ENCODE data around the gene BLOC1S2. TPM values are rescaled to one million over a fixed set of nuclear protein-coding genes. Genes with fewer than 3 reads are reported as not detected.
"Not testable (repeated sequence)": the region's sequence is repeated elsewhere in the genome, so short reads cannot be mapped to it uniquely, and the experiment has no call there.

The BLOC1S2 gene
- polyA plus RNA-seq, 2 donors, result 51.2 to 58.2 TPM

DNA sequence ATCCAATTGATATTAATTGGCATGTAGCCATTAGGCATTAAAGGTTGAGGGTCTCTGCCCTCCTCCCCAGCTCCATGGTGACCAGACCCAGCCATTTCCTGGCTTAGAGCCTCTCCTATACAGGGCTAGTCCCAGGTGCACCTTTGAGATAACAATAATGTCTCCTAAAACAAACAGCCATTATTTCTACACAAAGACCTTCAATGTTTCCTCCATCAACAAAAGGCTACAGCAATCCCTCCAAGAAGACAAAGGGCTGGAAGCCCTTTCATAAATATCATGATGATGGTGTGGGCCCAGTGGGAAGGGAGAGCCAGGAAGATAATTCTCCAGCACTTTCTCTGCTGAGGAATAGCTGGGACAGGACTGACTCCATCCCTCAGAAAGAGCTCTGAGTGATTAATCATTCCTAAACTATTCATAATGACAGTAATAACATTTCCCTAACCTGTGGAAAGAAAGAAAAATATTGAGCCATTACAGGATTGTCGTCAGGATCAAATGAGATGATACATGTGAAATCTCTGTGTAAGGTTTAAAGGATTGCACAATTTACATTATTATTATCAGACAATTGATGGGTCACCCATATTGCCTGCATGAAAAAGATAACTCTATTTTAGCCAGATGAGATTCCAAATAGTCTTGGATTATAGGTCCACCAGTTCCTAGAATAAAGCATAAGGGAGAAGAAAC lies 33.4 kb upstream of the BLOC1S2 start:
- H3K27me3 ChIP-seq (ENCODE audit: control insufficient read depth in 1 of 2, insufficient read depth in 2 of 2, low read length in 2 of 2), result no peaks in the 10 kb centered on the region

DNA sequence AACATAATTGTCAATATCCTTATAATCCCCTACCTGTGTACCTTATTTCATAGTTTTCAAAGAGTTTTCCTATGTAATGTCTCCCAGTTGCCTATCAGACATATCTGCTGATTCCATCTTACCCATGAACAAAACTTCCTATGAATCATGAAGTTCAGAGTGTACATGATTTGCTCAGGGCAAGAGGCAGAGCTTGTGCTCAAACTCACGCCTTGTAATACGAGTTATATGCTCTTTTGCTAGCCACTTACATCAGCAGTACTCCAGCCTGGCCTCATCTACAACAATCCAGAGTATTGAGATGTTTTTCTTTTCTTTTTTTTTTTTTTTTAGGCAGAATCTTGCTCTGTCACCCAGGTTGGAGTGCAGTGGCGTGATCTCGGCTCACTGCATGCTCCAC lies 31.7 kb upstream of the BLOC1S2 start:
- no peaks in the 10 kb centered on the region for H3K27me3 ChIP-seq (ENCODE audit: control insufficient read depth in 1 of 2, insufficient read depth in 2 of 2, low read length in 2 of 2)
- 79 to 82% methylated on average over 4 of the region's 4 CpGs for WGBS, 2 donors

More for the DNA sequence above, 33.4 kb upstream of the BLOC1S2 start:
- WGBS, 2 donors, result 38 to 46% methylated on average over 1 of the region's 1 CpG
- H3K4me1 ChIP-seq (ENCODE audit: control insufficient read depth in 2 of 2, insufficient read depth in 2 of 2, low read length in 1 of 2), result no peaks in the 10 kb centered on the region
- no peak overlapping the region for H3K4me3 ChIP-seq (ENCODE audit: low read depth in 1 of 2, low read length in 2 of 2)
- H3K27ac ChIP-seq (ENCODE audit: low read depth in 2 of 2, low read length in 1 of 2), result no peak overlapping the region
- H3K9me3 ChIP-seq (ENCODE audit: control insufficient read depth in 2 of 2, insufficient read depth in 1 of 2, low read depth in 1 of 2, low read length in 1 of 2), result no peaks in the 10 kb centered on the region
- H3K36me3 ChIP-seq (ENCODE audit: control insufficient read depth in 2 of 2, insufficient read depth in 2 of 2, low read length in 1 of 2), result no peaks in the 10 kb centered on the region

GRCh38 chr10:100315615-100316014 lies 29.1 kb upstream of the BLOC1S2 start:
- Histone ChIP-seq H3K27me3 (ENCODE audit: control insufficient read depth in 1 of 2, insufficient read depth in 2 of 2, low read length in 2 of 2) (no peaks in the 10 kb centered on the region), H3K4me1 (ENCODE audit: control insufficient read depth in 2 of 2, insufficient read depth in 2 of 2, low read length in 1 of 2) (no peaks in the 10 kb centered on the region)

More for the DNA sequence above, 31.7 kb upstream of the BLOC1S2 start:
- Histone ChIP-seq H3K4me1 (ENCODE audit: control insufficient read depth in 2 of 2, insufficient read depth in 2 of 2, low read length in 1 of 2) (no peaks in the 10 kb centered on the region), H3K36me3 (ENCODE audit: control insufficient read depth in 2 of 2, insufficient read depth in 2 of 2, low read length in 1 of 2) (no peaks in the 10 kb centered on the region), H3K4me3 (ENCODE audit: low read depth in 1 of 2, low read length in 2 of 2) (no peak overlapping the region), H3K27ac (ENCODE audit: low read depth in 2 of 2, low read length in 1 of 2) (no peak overlapping the region), H3K9me3 (ENCODE audit: control insufficient read depth in 2 of 2, insufficient read depth in 1 of 2, low read depth in 1 of 2, low read length in 1 of 2) (no peaks in the 10 kb centered on the region)

DNA sequence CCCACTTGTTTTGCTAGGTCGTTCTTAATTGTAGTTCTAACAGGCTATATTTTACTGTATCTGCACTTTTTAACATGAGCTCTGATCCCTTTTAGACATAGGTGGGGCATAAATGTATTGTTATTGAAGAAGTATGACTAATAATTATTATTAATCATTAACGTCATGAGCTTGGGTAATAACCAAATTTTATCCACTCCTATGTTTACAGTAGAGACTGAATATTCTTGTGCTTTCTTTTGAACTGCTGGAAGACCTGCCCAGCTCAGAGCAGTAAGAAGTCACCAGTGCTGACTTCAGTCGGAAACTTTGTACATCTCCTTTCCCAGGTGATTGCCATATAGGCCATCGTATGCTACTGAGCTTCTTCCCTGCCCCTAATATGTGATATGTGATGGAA lies 24.8 kb upstream of the BLOC1S2 start:
- peak overlapping the region; percentile 89 to 94 for H3K27ac ChIP-seq (ENCODE audit: low read depth in 2 of 2, low read length in 1 of 2)
- H3K4me3 ChIP-seq (ENCODE audit: low read depth in 1 of 2, low read length in 2 of 2), result no peak overlapping the region
- H3K36me3 ChIP-seq (ENCODE audit: control insufficient read depth in 2 of 2, insufficient read depth in 2 of 2, low read length in 1 of 2), result no peaks in the 10 kb centered on the region
- H3K27me3 ChIP-seq (ENCODE audit: control insufficient read depth in 1 of 2, insufficient read depth in 2 of 2, low read length in 2 of 2), result no peaks in the 10 kb centered on the region
- no peaks in the 10 kb centered on the region for H3K4me1 ChIP-seq (ENCODE audit: control insufficient read depth in 2 of 2, insufficient read depth in 2 of 2, low read length in 1 of 2)
- H3K9me3 ChIP-seq (ENCODE audit: control insufficient read depth in 2 of 2, insufficient read depth in 1 of 2, low read depth in 1 of 2, low read length in 1 of 2), result no peaks in the 10 kb centered on the region
- WGBS, 2 donors, result 42 to 54% methylated on average over 4 of the region's 4 CpGs

More at GRCh38 chr10:100315615-100316014, 29.1 kb upstream of the BLOC1S2 start:
- Histone ChIP-seq H3K9me3 (ENCODE audit: control insufficient read depth in 2 of 2, insufficient read depth in 1 of 2, low read depth in 1 of 2, low read length in 1 of 2) (no peaks in the 10 kb centered on the region), H3K4me3 (ENCODE audit: low read depth in 1 of 2, low read length in 2 of 2) (no peak overlapping the region), H3K36me3 (ENCODE audit: control insufficient read depth in 2 of 2, insufficient read depth in 2 of 2, low read length in 1 of 2) (no peaks in the 10 kb centered on the region), H3K27ac (ENCODE audit: low read depth in 2 of 2, low read length in 1 of 2) (no peak overlapping the region)
- WGBS, 2 donors, result 68 to 87% methylated on average over 4 of the region's 4 CpGs

- no peaks in the 10 kb centered on the region for H3K36me3 ChIP-seq (ENCODE audit: control insufficient read depth in 2 of 2, insufficient read depth in 2 of 2, low read length in 1 of 2)
- H3K27ac ChIP-seq (ENCODE audit: low read depth in 2 of 2, low read length in 1 of 2), result peak overlapping the region; percentile 45 to 81
- H3K4me1 ChIP-seq (ENCODE audit: control insufficient read depth in 2 of 2, insufficient read depth in 2 of 2, low read length in 1 of 2), result no peaks in the 10 kb centered on the region
- WGBS, 2 donors, result 77 to 80% methylated on average over 3 of the region's 3 CpGs
- no peaks in the 10 kb centered on the region for H3K27me3 ChIP-seq (ENCODE audit: control insufficient read depth in 1 of 2, insufficient read depth in 2 of 2, low read length in 2 of 2)
- no peak overlapping the region for H3K4me3 ChIP-seq (ENCODE audit: low read depth in 1 of 2, low read length in 2 of 2)
- H3K9me3 ChIP-seq (ENCODE audit: control insufficient read depth in 2 of 2, insufficient read depth in 1 of 2, low read depth in 1 of 2, low read length in 1 of 2), result no peaks in the 10 kb centered on the region
Measured at GRCh38 chr10:100307684-100308083, 21.2 kb upstream of the BLOC1S2 start.

DNA sequence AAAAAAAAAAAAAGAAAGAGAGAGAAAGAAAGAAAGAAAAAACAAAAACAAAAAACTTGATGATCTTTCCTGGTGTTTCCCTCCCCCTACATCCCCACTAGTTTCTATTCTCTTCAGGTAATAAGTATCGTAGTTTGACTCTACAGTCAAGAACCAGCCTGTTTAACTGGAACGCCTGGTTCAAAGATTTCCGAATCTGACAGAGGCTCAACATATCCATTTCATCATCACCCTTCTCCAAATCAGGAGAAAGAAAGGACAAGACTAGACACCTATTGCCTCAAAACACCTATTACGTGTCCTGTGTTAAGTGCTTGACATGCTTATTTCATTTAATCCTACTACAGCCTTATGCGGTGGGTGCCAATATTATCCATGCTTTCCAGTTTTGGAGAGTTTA lies 20.4 kb upstream of the BLOC1S2 start:
- 60 to 76% methylated on average over 5 of the region's 5 CpGs for WGBS, 2 donors
- Histone ChIP-seq H3K36me3 (ENCODE audit: control insufficient read depth in 2 of 2, insufficient read depth in 2 of 2, low read length in 1 of 2) (no peaks in the 10 kb centered on the region), H3K27me3 (ENCODE audit: control insufficient read depth in 1 of 2, insufficient read depth in 2 of 2, low read length in 2 of 2) (no peaks in the 10 kb centered on the region), H3K9me3 (ENCODE audit: control insufficient read depth in 2 of 2, insufficient read depth in 1 of 2, low read depth in 1 of 2, low read length in 1 of 2) (no peaks in the 10 kb centered on the region), H3K27ac (ENCODE audit: low read depth in 2 of 2, low read length in 1 of 2) (peak overlapping the region; percentile 83 to 92), H3K4me3 (ENCODE audit: low read depth in 1 of 2, low read length in 2 of 2) (no peak overlapping the region), H3K4me1 (ENCODE audit: control insufficient read depth in 2 of 2, insufficient read depth in 2 of 2, low read length in 1 of 2) (no peaks in the 10 kb centered on the region)

- no peak overlapping the region for H3K4me3 ChIP-seq (ENCODE audit: low read depth in 1 of 2, low read length in 2 of 2)
- no peaks in the 10 kb centered on the region for H3K9me3 ChIP-seq (ENCODE audit: control insufficient read depth in 2 of 2, insufficient read depth in 1 of 2, low read depth in 1 of 2, low read length in 1 of 2)
- WGBS, 2 donors, result 83 to 89% methylated on average over 3 of the region's 3 CpGs
- no peaks in the 10 kb centered on the region for H3K27me3 ChIP-seq (ENCODE audit: control insufficient read depth in 1 of 2, insufficient read depth in 2 of 2, low read length in 2 of 2)
- H3K27ac ChIP-seq (ENCODE audit: low read depth in 2 of 2, low read length in 1 of 2), result no peak overlapping the region
- no peaks in the 10 kb centered on the region for H3K4me1 ChIP-seq (ENCODE audit: control insufficient read depth in 2 of 2, insufficient read depth in 2 of 2, low read length in 1 of 2)
- H3K36me3 ChIP-seq (ENCODE audit: control insufficient read depth in 2 of 2, insufficient read depth in 2 of 2, low read length in 1 of 2), result no peaks in the 10 kb centered on the region
Measured at GRCh38 chr10:100304414-100304813, 17.9 kb upstream of the BLOC1S2 start.

DNA sequence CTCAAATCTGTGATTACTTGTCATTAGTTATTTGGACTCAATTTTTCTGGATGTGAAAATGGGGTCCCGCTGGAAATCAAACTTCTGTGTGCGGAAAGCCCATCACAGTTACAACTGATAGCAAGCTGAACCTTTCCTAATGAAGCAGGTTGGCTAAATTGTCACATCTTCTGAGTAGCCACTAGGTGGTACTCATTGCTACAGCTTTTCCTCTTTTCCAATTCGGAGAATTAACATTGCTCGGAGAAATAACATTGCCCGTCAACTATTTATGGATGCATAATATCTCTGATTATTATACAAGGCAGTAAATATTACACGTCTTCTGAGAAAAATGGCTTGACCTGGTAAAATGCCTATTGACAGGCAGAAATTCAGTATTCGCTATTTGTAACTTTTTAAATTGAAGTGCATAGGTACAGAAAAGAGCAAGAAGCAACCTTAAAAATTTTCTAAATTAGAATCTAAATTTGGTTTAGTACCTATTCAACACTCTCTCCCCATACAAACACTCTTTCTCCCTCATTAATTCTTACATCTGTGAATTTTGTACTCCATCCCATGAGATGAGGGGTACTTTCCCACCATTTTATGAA lies 17.3 kb upstream of the BLOC1S2 start:
- no peaks in the 10 kb centered on the region for H3K27me3 ChIP-seq (ENCODE audit: control insufficient read depth in 1 of 2, insufficient read depth in 2 of 2, low read length in 2 of 2)
- WGBS, 2 donors, result 24 to 27% methylated on average over 7 of the region's 7 CpGs
- no peak overlapping the region for H3K4me3 ChIP-seq (ENCODE audit: low read depth in 1 of 2, low read length in 2 of 2)
- H3K9me3 ChIP-seq (ENCODE audit: control insufficient read depth in 2 of 2, insufficient read depth in 1 of 2, low read depth in 1 of 2, low read length in 1 of 2), result no peaks in the 10 kb centered on the region
- H3K36me3 ChIP-seq (ENCODE audit: control insufficient read depth in 2 of 2, insufficient read depth in 2 of 2, low read length in 1 of 2), result no peaks in the 10 kb centered on the region
- H3K4me1 ChIP-seq (ENCODE audit: control insufficient read depth in 2 of 2, insufficient read depth in 2 of 2, low read length in 1 of 2), result no peaks in the 10 kb centered on the region
- H3K27ac ChIP-seq (ENCODE audit: low read depth in 2 of 2, low read length in 1 of 2), result no peak overlapping the region

DNA sequence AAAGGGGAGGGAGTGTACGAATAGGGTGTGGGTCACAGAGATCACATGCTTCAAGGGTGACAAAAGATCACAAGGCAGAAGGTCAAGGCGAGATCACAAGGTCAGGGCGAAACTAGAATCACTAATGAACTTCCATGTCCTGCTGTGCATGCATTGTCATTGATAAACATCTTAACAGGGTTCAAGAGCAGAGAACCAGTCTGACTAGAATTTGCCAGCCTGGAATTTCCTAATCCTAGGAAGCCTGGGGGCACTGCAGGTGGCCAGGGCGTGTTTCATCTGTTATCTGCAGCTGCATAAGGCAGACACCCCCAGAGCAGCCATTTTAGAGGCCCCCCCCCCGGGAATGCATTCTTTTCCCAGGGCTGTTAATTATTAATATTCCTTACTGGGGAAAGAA lies 14.6 kb upstream of the BLOC1S2 start:
- not testable (repeated sequence) for H3K9me3 ChIP-seq (ENCODE audit: control insufficient read depth in 2 of 2, insufficient read depth in 1 of 2, low read depth in 1 of 2, low read length in 1 of 2); H3K27me3 ChIP-seq (ENCODE audit: control insufficient read depth in 1 of 2, insufficient read depth in 2 of 2, low read length in 2 of 2); H3K4me3 ChIP-seq (ENCODE audit: low read depth in 1 of 2, low read length in 2 of 2); H3K36me3 ChIP-seq (ENCODE audit: control insufficient read depth in 2 of 2, insufficient read depth in 2 of 2, low read length in 1 of 2); H3K4me1 ChIP-seq (ENCODE audit: control insufficient read depth in 2 of 2, insufficient read depth in 2 of 2, low read length in 1 of 2); H3K27ac ChIP-seq (ENCODE audit: low read depth in 2 of 2, low read length in 1 of 2)
- WGBS, 2 donors, result 52 to 55% methylated on average over 5 of the region's 5 CpGs

GRCh38 chr10:100297242-100297641 lies 10.8 kb upstream of the BLOC1S2 start:
- Histone ChIP-seq H3K27ac (ENCODE audit: low read depth in 2 of 2, low read length in 1 of 2) (no peak overlapping the region), H3K4me3 (ENCODE audit: low read depth in 1 of 2, low read length in 2 of 2) (no peak overlapping the region), H3K27me3 (ENCODE audit: control insufficient read depth in 1 of 2, insufficient read depth in 2 of 2, low read length in 2 of 2) (no peaks in the 10 kb centered on the region), H3K9me3 (ENCODE audit: control insufficient read depth in 2 of 2, insufficient read depth in 1 of 2, low read depth in 1 of 2, low read length in 1 of 2) (no peaks in the 10 kb centered on the region), H3K4me1 (ENCODE audit: control insufficient read depth in 2 of 2, insufficient read depth in 2 of 2, low read length in 1 of 2) (no peaks in the 10 kb centered on the region), H3K36me3 (ENCODE audit: control insufficient read depth in 2 of 2, insufficient read depth in 2 of 2, low read length in 1 of 2) (no peaks in the 10 kb centered on the region)
- WGBS, 2 donors, result 72 to 79% methylated on average over 9 of the region's 9 CpGs

Measured in esophagus (tissue), 2 donors.